T-helper 17 cell (primary cell): ENCODE results near the gene UBE2S. TPM values are rescaled to one million over a fixed set of nuclear protein-coding genes. Genes with fewer than 3 reads are reported as not detected.

ENCODE experiments used
- ATAC-seq: fragments of 150-1000 bp; cut with Tn5 transposase; 2 replicates; pipeline ENCODE4 v1.10.0; 2021; ENCODE audit warnings: mild to moderate bottlenecking, moderate library complexity
- DNase-seq, 3 donors: peaks; one replicate each; pipeline versions ENCODE4 v3.0.0 to v3.0.0-alpha.2; 2020 to 2021
- H3K9me3 ChIP-seq: one replicate; pipeline ENCODE4 v1.7.0; 2013; ENCODE audit warnings: low read length, mild to moderate bottlenecking; ENCODE audit not compliant: control insufficient read depth, poor library complexity, severe bottlenecking
- H3K27ac Mint-ChIP-seq: one replicate; pipeline ENCODE4 v1.8.0; 2022; ENCODE audit warnings: mild to moderate bottlenecking, moderate library complexity, mixed read lengths
- H3K27me3 Mint-ChIP-seq: one replicate; pipeline ENCODE4 v1.8.0; 2022; ENCODE audit warnings: mixed read lengths
- H3K36me3 Mint-ChIP-seq: one replicate; pipeline ENCODE4 v1.8.0; 2022; ENCODE audit warnings: low read depth, mixed read lengths
- H3K4me1 Mint-ChIP-seq: one replicate; pipeline ENCODE4 v1.8.0; 2022; ENCODE audit warnings: mild to moderate bottlenecking, mixed read lengths
- H3K4me3 Mint-ChIP-seq: one replicate; pipeline ENCODE4 v1.8.0; 2022; ENCODE audit warnings: mild to moderate bottlenecking, moderate library complexity, mixed read lengths
- total RNA-seq, 4 donors: library from RNA in 2 of 4; stranded (reverse) in 2 of 4; gene quantifications; one replicate each; pipeline ENCODE4 v1.2.3 and lab custom pipeline; 2022 to 2026

The UBE2S gene
- total RNA-seq, 2 donors from 2014 or later: 64.6 to 78.1 TPM

GRCh38 chr19:55444646-55445045 is 37.1 kb upstream of the UBE2S start:
- Mint-ChIP-seq H3K4me1 (peaks cover 19% of the 10 kb centered on the region), H3K27me3 (peaks cover 44% of the 10 kb centered on the region), H3K36me3 (peaks cover 8% of the 10 kb centered on the region), H3K4me3 (no peak overlapping the region), H3K27ac (no peak overlapping the region)
- DNase-seq (no peak), ATAC-seq (no peak)
- no peaks in the 10 kb centered on the region for H3K9me3 ChIP-seq

GRCh38 chr19:55443824-55444480 is 36.4 kb upstream of the UBE2S start:
- Mint-ChIP-seq H3K27ac (no peak overlapping the region), H3K36me3 (peaks cover 9% of the 10 kb centered on the region), H3K27me3 (peaks cover 50% of the 10 kb centered on the region), H3K4me3 (peak overlapping the region; percentile 68), H3K4me1 (peaks cover 19% of the 10 kb centered on the region)
- DNase-seq: no peak
- ATAC-seq: no peak
- no peaks in the 10 kb centered on the region for H3K9me3 ChIP-seq

GRCh38 chr19:55443045-55443823 is 35.6 kb upstream of the UBE2S start, which contains the start of gene SHISA7:
SHISA7 (minus strand) TSS chr19:55443300; CDS start chr19:55442863, 437 bp downstream.
- H3K36me3 Mint-ChIP-seq: peaks cover 9% of the 10 kb centered on the region
- peaks cover 58% of the 10 kb centered on the region for H3K27me3 Mint-ChIP-seq
- H3K27ac Mint-ChIP-seq: no peak within 1 kb of the TSS
- H3K9me3 ChIP-seq: no peaks in the 10 kb centered on the region
- peaks cover 19% of the 10 kb centered on the region for H3K4me1 Mint-ChIP-seq
- no peak for ATAC-seq
- H3K4me3 Mint-ChIP-seq: peak within 1 kb of the TSS; percentile 68
- no peak for DNase-seq

DNA sequence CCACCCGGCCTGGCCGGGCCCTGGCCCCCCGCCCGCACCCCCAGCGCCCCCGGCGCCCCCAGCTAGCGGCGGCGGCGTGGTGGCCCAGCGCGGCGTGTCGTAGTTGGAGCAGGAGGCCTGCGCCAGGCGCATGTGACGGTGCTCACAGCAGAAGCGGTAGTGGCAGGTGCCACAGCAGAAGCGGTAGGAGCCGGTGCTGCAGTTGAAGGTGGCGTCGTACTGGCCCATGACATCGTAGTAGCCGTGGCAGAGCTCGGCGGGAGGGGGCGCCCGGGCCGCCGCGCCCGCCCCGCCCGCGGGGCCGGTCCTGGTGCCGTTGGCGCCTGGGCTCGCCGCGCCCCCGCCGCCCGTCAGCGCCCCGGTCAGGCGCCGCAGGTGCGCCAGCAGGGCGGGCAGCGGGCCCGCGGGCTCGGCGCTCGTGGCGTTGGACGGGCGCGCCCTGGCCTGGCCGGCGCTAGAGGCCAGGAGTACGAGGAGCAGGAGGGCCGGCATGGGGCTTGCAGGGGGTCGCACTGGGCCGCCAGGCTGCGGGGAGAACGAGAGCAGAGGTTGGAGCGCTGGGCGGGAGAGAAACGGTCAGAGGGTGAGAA is 34.9 kb upstream of the UBE2S start:
- Mint-ChIP-seq H3K4me3 (peak overlapping the region; percentile 68), H3K4me1 (peaks cover 19% of the 10 kb centered on the region), H3K27ac (no peak overlapping the region), H3K27me3 (peaks cover 58% of the 10 kb centered on the region), H3K36me3 (peaks cover 9% of the 10 kb centered on the region)
- ATAC-seq (peak; percentile 74), DNase-seq (no peak)
- no peaks in the 10 kb centered on the region for H3K9me3 ChIP-seq

DNA sequence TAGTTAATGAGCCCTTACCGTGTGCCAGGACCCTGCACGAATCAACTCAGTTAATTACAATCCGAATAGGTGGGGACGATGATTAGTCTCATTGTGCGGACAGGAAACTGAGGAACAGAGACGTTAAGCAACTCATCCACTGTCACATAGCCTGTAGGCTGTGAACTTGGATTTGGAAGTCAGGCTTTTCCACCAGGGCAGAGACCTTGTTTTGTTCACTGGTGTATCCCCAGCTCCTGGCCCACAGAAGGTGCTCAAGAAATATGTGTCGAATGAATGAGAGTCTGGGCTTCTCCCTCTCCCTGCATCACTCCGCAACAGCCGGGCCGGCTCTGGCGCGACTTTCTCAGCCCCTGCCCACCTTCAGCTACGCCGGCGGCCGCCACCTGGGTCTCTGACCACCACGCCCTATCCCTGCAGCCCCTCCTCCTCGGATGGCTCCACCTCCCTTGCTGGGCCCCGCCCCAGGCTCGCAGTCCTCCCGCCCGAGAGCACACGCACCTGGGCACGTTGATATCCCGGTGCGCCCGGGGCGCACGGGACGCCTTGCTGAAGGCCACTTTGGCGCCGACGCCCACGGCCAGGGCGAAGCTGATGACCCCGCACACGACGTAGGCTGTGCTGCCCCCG is 34.2 kb upstream of the UBE2S start:
- H3K4me3 Mint-ChIP-seq: peak overlapping the region; percentile 76

DNA sequence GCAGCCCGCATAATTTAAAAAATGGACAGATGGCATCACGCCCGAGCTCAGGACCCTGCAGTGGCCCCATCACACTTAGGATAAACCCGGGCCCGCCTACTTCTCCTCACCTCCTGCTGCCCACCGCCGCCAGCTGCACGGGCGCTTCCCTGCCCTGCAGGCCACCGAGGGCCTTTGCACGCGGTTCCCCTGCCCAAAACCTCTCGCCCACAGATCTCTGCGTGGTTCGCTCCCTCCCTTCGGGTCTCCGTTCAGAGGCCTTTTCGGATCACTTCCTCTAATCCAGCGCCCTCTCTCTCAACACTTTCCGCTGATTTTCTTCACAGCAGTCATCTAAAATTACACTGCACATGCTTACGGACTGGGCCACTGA is 33.7 kb upstream of the UBE2S start:
- H3K27me3 Mint-ChIP-seq: peaks cover 68% of the 10 kb centered on the region
- H3K27ac Mint-ChIP-seq: no peak overlapping the region
- DNase-seq (no peak), ATAC-seq (no peak)
- H3K4me1 Mint-ChIP-seq: peaks cover 19% of the 10 kb centered on the region
- H3K36me3 Mint-ChIP-seq: peaks cover 9% of the 10 kb centered on the region
- H3K4me3 Mint-ChIP-seq: peak overlapping the region; percentile 76
- no peaks in the 10 kb centered on the region for H3K9me3 ChIP-seq

More for the DNA sequence above, 34.2 kb upstream of the UBE2S start:
- peaks cover 19% of the 10 kb centered on the region for H3K4me1 Mint-ChIP-seq
- peaks cover 9% of the 10 kb centered on the region for H3K36me3 Mint-ChIP-seq
- no peak overlapping the region for H3K27ac Mint-ChIP-seq
- peaks cover 64% of the 10 kb centered on the region for H3K27me3 Mint-ChIP-seq
- no peak for DNase-seq
- H3K9me3 ChIP-seq: no peaks in the 10 kb centered on the region
- peak; percentile 14 for ATAC-seq

- no peaks in the 10 kb centered on the region for H3K9me3 ChIP-seq
- Mint-ChIP-seq H3K4me1 (peaks cover 19% of the 10 kb centered on the region), H3K4me3 (peak overlapping the region; percentile 76), H3K36me3 (peaks cover 7% of the 10 kb centered on the region), H3K27me3 (peaks cover 62% of the 10 kb centered on the region), H3K27ac (no peak overlapping the region)
- ATAC-seq (peak; percentile 33), DNase-seq (no peak)
Observed at GRCh38 chr19:55440411-55441105, 33.0 kb upstream of the UBE2S start.

GRCh38 chr19:55439052-55439451 is 31.5 kb upstream of the UBE2S start:
- DNase-seq (no peak), ATAC-seq (no peak)
- H3K4me1 Mint-ChIP-seq: peaks cover 19% of the 10 kb centered on the region
- no peaks in the 10 kb centered on the region for H3K9me3 ChIP-seq
- peaks cover 7% of the 10 kb centered on the region for H3K36me3 Mint-ChIP-seq
- peaks cover 51% of the 10 kb centered on the region for H3K27me3 Mint-ChIP-seq
- H3K27ac Mint-ChIP-seq: no peak overlapping the region
- no peak overlapping the region for H3K4me3 Mint-ChIP-seq

DNA sequence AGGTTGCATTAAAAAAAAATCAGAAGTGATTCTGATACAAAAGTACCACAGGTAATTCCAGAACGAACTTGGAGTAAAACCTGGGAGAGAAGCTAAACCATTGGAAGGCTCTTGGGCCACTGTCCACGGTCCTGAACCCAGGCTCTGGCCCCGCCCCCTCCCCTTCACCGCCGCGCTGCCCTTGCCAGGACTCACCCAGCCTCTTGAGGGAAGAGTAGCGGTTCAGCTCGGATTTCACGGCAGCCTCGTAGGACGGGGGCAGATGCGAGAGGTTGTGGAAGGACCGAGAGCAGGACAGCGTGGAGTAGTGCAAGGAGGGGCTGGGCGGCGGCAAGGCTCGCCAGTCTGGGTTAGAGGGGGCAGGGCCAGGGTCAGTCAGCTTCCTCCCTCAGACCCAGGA is 29.8 kb upstream of the UBE2S start:
- Mint-ChIP-seq H3K4me3 (no peak overlapping the region), H3K27me3 (peaks cover 49% of the 10 kb centered on the region), H3K27ac (no peak overlapping the region), H3K4me1 (peaks cover 9% of the 10 kb centered on the region), H3K36me3 (peaks cover 7% of the 10 kb centered on the region)
- DNase-seq (no peak), ATAC-seq (peak; percentile 27)
- H3K9me3 ChIP-seq: no peaks in the 10 kb centered on the region

DNA sequence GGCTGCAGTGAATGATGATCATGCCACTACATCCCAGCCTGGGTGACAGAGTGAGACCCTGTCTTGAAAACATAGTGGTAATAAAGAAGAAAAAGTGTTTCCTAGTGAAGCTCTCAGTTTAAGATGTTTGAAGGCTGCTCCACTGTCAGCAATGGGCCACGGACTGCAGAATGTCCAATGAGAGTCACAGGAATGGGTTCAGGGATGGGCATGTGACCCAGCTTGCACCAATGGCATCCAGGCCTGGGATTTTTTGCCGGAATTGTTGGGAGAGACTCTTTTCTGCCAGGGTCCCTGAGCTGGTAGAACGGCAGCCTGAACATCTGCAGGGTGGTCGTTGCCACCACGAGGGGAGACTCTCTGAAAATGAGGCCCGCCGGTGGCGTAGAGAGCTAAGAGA is 29.3 kb upstream of the UBE2S start:
- Mint-ChIP-seq H3K36me3 (peaks cover 7% of the 10 kb centered on the region), H3K27ac (no peak overlapping the region), H3K4me3 (no peak overlapping the region), H3K27me3 (peaks cover 54% of the 10 kb centered on the region), H3K4me1 (peaks cover 9% of the 10 kb centered on the region)
- no peaks in the 10 kb centered on the region for H3K9me3 ChIP-seq
- no peak for DNase-seq
- ATAC-seq: no peak

- Mint-ChIP-seq H3K36me3 (peaks cover 3% of the 10 kb centered on the region), H3K4me1 (no peaks in the 10 kb centered on the region), H3K4me3 (no peak overlapping the region), H3K27me3 (peaks cover 56% of the 10 kb centered on the region), H3K27ac (no peak overlapping the region)
- H3K9me3 ChIP-seq: no peaks in the 10 kb centered on the region
- DNase-seq (no peak), ATAC-seq (no peak)
Observed at GRCh38 chr19:55435020-55435419, 27.4 kb upstream of the UBE2S start.

DNA sequence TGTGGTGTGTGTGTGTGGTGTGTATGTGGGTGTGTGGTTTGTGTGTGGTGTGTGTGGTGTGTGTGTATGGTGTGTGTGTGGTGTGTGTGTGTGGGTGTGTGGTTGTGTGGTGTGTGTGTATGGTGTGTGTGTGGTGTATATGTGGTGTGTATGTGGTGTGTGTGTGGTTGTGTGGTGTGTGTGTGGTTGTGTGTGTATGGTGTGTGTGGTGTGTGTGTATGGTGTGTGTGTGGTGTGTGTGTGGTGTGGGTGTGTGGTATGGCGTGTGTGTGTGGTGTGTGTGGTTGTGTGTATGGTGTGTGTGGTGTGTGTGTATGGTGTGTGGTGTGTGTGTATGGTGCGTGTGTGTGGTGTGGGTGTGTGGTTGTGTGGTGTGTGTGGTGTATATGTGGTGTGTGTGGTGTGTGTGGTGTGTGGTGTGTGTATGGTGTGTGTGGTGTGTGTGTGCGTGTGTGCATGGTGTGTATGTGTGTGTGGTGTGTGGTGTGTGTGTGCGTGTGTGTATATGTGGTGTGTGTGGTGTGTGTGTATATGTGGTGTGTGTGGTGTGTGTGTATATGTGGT is 26.9 kb upstream of the UBE2S start:
- no peaks in the 10 kb centered on the region for H3K9me3 ChIP-seq
- Mint-ChIP-seq H3K27me3 (peaks cover 56% of the 10 kb centered on the region), H3K4me1 (no peaks in the 10 kb centered on the region), H3K4me3 (no peak overlapping the region), H3K27ac (no peak overlapping the region), H3K36me3 (no peaks in the 10 kb centered on the region)
- ATAC-seq (no peak), DNase-seq (no peak)
